Tibial nerve (tissue), 4 donors: ENCODE results near the gene TP53I3. TPM values are rescaled to one million over a fixed set of nuclear protein-coding genes. Genes with fewer than 3 reads are reported as not detected.

Experiments used
- DNase-seq, 2 donors: peaks; one replicate each; pipeline ENCODE4 v3.0.0-alpha.2; 2019; ENCODE audit warnings: low spot score in 2 of 2
- H3K27ac ChIP-seq, 4 donors: fragments of 200-600 bp; sonication (generic) in 3 of 4; one replicate each; pipeline ENCODE4 v1.5.1; 2017 to 2019; ENCODE audit warnings: mild to moderate bottlenecking in 1 of 4
- H3K27me3 ChIP-seq, 2 donors: fragments of 200-600 bp; sonication (generic) in 1 of 2; one replicate each; pipeline versions ENCODE4 v1.5.1 to v1.6.0; 2017 to 2019
- H3K36me3 ChIP-seq, 3 donors: fragments of 200-600 bp; sonication (generic); one replicate each; pipeline ENCODE4 v1.5.1; 2018 to 2019
- H3K4me1 ChIP-seq, 4 donors: fragments of 200-600 bp; sonication (generic) in 3 of 4; one replicate each; pipeline ENCODE4 v1.5.1; 2017 to 2019
- H3K4me3 ChIP-seq, 4 donors: fragments of 200-600 bp; sonication (generic) in 3 of 4; one replicate each; pipeline ENCODE4 v1.5.1; 2017 to 2019; ENCODE audit warnings: mild to moderate bottlenecking in 1 of 4, moderate library complexity in 1 of 4
- H3K9me3 ChIP-seq, 4 donors: fragments of 200-600 bp; sonication (generic) in 3 of 4; one replicate each; pipeline ENCODE4 v1.5.1; 2017 to 2019
- EP300 ChIP-seq, 2 donors: sonication (generic); formaldehyde crosslinking; IDR thresholded peaks; one replicate each; pipeline ENCODE4 v1.6.1; 2017; ENCODE audit warnings: antibody characterized with exemption in 2 of 2, mild to moderate bottlenecking in 1 of 2
- POLR2A ChIP-seq, 2 donors: fragments of 450-650 bp; IDR thresholded peaks; one replicate each; pipeline ENCODE4 v1.6.1; 2017; ENCODE audit warnings: antibody characterized with exemption in 2 of 2, mild to moderate bottlenecking in 2 of 2, moderate library complexity in 2 of 2
- WGBS, 2 donors: methylation state at CpG; one replicate each; pipeline ENCODE4 v1.1.5; 2018; 5-methylcytosine and 5-hydroxymethylcytosine counted together
- total RNA-seq, 4 donors: library from RNA; depleted of rRNA; stranded (reverse); fragments of >200 nt; gene quantifications; one replicate each; pipeline ENCODE4 v1.1.0, GENCODE V29; 2016
- TF ChIP-seq, protein P1 (sequence below), 5 experiments: fragments of 200-600 bp in 3 of 5; fragments of 450-650 bp in 2 of 5; sonication (generic) in 3 of 5; IDR thresholded peaks; one replicate each; pipeline ENCODE4 v1.5.1; 2016 to 2019; ENCODE audit warnings: antibody characterized with exemption in 5 of 5, mild to moderate bottlenecking in 3 of 5, moderate library complexity in 2 of 5

Gene TP53I3
- total RNA-seq, 4 donors from 2014 or later, result 21.0 to 134 (median 114) TPM

DNA sequence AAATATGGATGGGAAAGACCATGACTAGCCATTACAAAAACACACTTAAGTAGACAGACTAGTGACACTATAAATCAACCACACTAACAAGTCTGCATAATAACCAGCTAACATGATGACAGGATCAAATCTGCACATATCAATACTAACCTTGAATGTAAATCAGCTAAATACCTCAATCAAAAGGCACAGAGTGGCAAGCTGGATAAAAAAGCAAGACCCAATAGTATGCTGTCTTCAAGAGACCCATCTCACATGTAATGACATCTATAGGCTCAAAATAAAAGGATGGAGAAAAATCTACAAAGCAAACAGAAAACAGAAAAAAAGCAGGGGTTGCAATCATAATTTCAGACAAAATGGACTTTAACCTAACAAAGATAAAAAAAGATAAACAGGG, 22.2 kb upstream of the TP53I3 start:
- Histone ChIP-seq H3K4me3 (no peak overlapping the region), H3K27ac (no peak overlapping the region), H3K27me3 (no peaks in the 10 kb centered on the region), H3K9me3 (no peaks in the 10 kb centered on the region), H3K36me3 (peaks cover 0 to 13% (median 0%) of the 10 kb centered on the region in 3 donors), H3K4me1 (peaks cover 0 to 15% (median 0%) of the 10 kb centered on the region in 4 donors)
- TF ChIP-seq, protein P1, sequence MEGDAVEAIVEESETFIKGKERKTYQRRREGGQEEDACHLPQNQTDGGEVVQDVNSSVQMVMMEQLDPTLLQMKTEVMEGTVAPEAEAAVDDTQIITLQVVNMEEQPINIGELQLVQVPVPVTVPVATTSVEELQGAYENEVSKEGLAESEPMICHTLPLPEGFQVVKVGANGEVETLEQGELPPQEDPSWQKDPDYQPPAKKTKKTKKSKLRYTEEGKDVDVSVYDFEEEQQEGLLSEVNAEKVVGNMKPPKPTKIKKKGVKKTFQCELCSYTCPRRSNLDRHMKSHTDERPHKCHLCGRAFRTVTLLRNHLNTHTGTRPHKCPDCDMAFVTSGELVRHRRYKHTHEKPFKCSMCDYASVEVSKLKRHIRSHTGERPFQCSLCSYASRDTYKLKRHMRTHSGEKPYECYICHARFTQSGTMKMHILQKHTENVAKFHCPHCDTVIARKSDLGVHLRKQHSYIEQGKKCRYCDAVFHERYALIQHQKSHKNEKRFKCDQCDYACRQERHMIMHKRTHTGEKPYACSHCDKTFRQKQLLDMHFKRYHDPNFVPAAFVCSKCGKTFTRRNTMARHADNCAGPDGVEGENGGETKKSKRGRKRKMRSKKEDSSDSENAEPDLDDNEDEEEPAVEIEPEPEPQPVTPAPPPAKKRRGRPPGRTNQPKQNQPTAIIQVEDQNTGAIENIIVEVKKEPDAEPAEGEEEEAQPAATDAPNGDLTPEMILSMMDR (IDR thresholded peaks at IDR 0.05), result no peak
- TF ChIP-seq POLR2A (IDR thresholded peaks at IDR 0.05) (no peak), EP300 (IDR thresholded peaks at IDR 0.05) (no peak)
- DNase-seq, result no peak

DNA sequence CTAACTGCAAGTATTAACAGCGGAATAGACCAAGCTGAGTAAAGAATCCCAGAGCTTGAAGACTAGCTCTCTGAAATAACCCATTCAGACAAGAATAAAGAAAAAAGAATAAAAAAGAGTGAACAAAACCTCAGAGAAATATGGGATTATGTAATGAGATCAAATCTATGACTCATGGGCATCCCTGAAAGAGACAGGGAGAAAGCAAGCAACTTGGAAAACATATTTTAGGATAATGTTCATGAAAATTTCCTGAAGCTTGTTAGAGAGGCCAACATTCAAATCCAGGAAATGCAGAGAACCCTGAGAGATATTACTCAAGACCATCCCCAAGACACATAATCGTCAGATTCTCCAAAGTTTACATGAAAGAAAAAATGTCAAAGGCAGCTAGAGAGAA, 21.2 kb upstream of the TP53I3 start:
- H3K4me3 ChIP-seq, result no peak overlapping the region
- DNase-seq, result no peak
- no peaks in the 10 kb centered on the region for H3K9me3 ChIP-seq
- TF ChIP-seq EP300 (IDR thresholded peaks at IDR 0.05) (no peak), POLR2A (IDR thresholded peaks at IDR 0.05) (no peak)
- TF ChIP-seq, protein P1 (IDR thresholded peaks at IDR 0.05), result no peak
- H3K27ac ChIP-seq, result no peak overlapping the region
- peaks cover 0 to 19% (median 0%) of the 10 kb centered on the region in 3 donors for H3K36me3 ChIP-seq
- WGBS, 2 donors, result 30 to 42% methylated on average over 2 of the region's 2 CpGs
- H3K27me3 ChIP-seq, result no peaks in the 10 kb centered on the region
- peaks cover 0 to 7% (median 0%) of the 10 kb centered on the region in 4 donors for H3K4me1 ChIP-seq

DNA sequence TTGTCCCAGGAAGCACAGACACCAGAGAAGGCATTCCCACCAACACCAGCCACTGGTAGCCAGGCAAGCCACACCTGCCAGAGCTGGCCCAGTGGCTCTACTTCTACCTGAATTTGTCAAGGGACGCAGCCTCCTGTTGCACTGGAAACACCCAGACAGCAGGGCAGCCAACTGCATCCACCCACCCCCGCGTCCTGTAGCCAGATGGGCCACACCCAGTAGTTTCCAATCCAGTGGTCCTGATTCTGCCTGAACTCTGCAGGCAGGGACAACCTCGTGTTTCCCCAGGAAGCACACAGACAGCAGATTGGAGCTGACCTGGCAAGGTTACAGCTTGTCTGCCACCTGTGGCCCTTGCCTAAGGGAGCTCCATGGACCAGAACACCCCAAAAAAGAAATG, 20.3 kb upstream of the TP53I3 start:
- Histone ChIP-seq H3K27me3 (no peaks in the 10 kb centered on the region), H3K27ac (no peak overlapping the region), H3K9me3 (no peaks in the 10 kb centered on the region), H3K36me3 (peaks cover 0 to 19% (median 0%) of the 10 kb centered on the region in 3 donors), H3K4me1 (peaks cover 0 to 7% (median 0%) of the 10 kb centered on the region in 4 donors), H3K4me3 (no peak overlapping the region)
- TF ChIP-seq, protein P1 (IDR thresholded peaks at IDR 0.05), result no peak
- TF ChIP-seq POLR2A (IDR thresholded peaks at IDR 0.05) (no peak), EP300 (IDR thresholded peaks at IDR 0.05) (no peak)
- no peak for DNase-seq
- WGBS, 2 donors, result 69 to 74% methylated on average over 4 of the region's 4 CpGs

DNA sequence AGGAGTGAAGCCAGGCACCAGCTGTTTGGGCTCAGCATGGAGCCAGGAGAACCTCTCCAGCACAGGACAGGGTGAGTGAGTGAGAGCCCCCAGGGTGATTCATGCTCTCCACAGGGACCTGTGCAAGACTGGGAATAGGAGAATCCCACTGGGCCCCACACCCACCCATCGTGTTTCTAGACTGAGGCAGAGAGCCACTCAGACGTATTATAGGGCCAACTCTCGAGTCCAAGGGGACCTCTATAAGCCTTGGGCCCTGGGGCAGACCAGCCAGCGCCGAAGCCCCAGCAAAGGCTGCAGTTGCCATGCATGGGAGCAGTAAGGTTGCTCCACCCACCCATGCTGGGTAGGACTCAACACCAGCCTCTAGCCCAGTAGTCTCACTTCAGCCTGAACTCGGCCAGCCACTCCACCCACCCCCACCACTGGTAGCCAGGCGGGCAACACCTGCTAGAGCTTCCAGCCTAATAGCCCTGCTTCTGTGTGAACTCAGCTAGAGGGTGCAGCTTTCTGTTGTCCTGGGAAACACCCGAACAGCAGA, 19.5 kb upstream of the TP53I3 start:
- no peaks in the 10 kb centered on the region for H3K9me3 ChIP-seq
- DNase-seq, result no peak
- H3K27me3 ChIP-seq, result no peaks in the 10 kb centered on the region
- H3K4me1 ChIP-seq, result peaks cover 0 to 7% (median 0%) of the 10 kb centered on the region in 4 donors
- no peak overlapping the region for H3K27ac ChIP-seq
- H3K36me3 ChIP-seq, result peaks cover 0 to 19% (median 0%) of the 10 kb centered on the region in 3 donors
- no peak overlapping the region for H3K4me3 ChIP-seq
- WGBS, 2 donors, result 91 to 100% methylated on average over 5 to 8 of the region's 8 CpGs
- no peak for TF ChIP-seq POLR2A (IDR thresholded peaks at IDR 0.05)
- TF ChIP-seq, protein P1 (IDR thresholded peaks at IDR 0.05), result no peak

DNA sequence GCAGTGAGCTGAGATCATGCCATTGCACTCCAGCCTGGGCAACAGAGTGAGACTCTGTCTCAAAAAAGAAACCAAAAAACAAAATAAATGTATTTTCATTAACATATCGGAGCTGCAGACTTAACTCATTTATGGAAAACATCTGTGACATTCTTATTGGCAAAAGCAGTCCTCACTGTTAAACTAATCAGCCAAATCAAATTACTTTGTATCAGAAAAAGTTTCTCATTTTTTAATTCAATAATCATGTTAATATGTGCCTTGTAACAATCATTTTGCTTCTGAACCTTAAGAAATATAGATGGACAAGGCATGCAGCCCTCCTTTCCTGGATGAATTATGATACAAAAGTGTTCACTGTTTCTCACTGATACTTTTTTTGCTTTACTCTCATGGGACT, 18.0 kb upstream of the TP53I3 start:
- no peak overlapping the region for H3K27ac ChIP-seq
- no peaks in the 10 kb centered on the region for H3K9me3 ChIP-seq
- 70 to 78% methylated on average over 1 of the region's 1 CpG for WGBS, 2 donors
- H3K36me3 ChIP-seq, result peaks cover 0 to 19% (median 0%) of the 10 kb centered on the region in 3 donors
- TF ChIP-seq POLR2A (IDR thresholded peaks at IDR 0.05) (no peak), EP300 (IDR thresholded peaks at IDR 0.05) (no peak)
- TF ChIP-seq, protein P1 (IDR thresholded peaks at IDR 0.05), result no peak
- no peaks in the 10 kb centered on the region for H3K27me3 ChIP-seq
- DNase-seq, result no peak
- H3K4me3 ChIP-seq, result no peak overlapping the region
- H3K4me1 ChIP-seq, result peaks cover 0 to 7% (median 0%) of the 10 kb centered on the region in 4 donors
